Measurements from ENCODE around the gene PLOD1.
"Not testable (repeated sequence)": the region's sequence is repeated elsewhere in the genome, so short reads cannot be mapped to it uniquely, and the experiment has no call there.

The PLOD1 gene

DNA sequence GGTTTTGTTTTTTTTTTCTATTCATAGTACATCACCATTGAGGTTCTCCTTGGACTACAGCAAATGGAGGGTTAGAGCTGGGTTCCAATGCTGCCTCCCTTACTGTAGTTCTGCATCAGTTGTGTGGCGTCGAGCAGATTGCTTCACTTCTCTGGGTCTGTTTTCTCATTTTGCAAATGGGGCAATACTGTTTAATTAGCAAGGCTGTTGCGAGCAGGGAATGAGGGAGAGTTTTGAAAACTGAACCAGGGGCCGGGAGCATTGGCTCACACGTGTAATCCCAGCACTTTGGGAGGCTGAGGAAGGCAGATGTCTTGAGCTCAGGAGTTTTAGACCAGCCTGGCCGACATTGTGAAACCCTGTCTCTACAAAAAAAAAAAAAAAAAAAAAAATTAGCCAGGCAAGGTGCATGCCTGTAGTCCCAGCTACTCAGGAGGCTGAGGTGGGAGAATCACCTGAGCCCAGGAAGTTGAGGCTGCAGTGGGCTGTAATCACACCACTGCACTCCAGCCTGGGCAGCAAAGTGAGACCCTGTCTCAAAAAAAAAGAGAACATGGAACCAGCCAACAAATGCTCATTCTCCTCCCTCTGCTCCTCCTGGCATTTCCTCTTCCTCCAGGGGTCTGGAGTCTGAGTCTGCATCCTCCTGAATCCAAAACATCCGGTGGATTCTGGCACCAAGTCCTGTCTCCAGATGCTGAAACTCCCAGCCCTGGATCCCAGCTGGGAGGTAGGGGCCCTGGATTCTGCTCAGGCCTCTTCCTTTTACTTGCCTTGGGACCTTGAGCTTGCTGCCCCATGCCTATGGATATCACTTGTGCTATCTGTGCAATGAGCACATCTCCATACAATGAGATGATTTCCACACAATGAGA is 3.7 kb upstream of the PLOD1 start:
- DNase-seq (ENCODE audit: extremely low spot score), result no peak
- no peak for TF ChIP-seq ELF4 (IDR thresholded peaks at IDR 0.05)
- no peak for TF ChIP-seq FOXM1 (IDR thresholded peaks at IDR 0.05; ENCODE audit: borderline replicate concordance)
- no peak for TF ChIP-seq SUZ12 (IDR thresholded peaks at IDR 0.05)
- POLR2A ChIA-PET, result interaction anchor here (1.9 to 6.7 kb wide), 2 partner anchors 22 to 51 kb away, joined by 6 to 44 read pairs; no protein-coding TSS in a partner anchor
- CTCF ChIA-PET, result no interaction called here

DNA sequence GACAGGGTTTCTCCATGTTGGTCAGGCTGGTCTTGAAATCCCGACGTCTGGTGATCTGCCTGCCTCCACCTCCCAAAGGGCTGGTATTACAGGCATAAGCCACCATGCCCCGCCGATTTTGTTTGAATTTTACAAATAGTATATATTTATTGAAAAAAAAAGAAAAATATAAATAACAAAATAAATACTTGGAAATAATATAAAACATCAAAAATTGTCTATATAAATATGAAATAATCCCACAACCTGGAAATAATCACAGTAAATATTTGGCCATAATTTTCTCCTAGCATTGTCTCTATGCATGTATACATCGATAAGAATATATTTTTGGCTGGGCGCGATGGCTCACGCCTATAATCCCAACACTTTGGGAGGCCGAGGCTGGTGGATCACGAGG is 2.7 kb upstream of the PLOD1 start:
- ChIA-PET CTCF (no interaction called here), POLR2A (interaction anchor here (6.7 kb wide), 1 partner anchor 23 kb away, joined by 44 read pairs; no protein-coding TSS in a partner anchor)
- TF ChIP-seq ARNT (IDR thresholded peaks at IDR 0.05), result no peak
- TF ChIP-seq NFRKB (IDR thresholded peaks at IDR 0.05), result no peak
- no peak for TF ChIP-seq TARDBP (IDR thresholded peaks at IDR 0.05)
- TF ChIP-seq SP1 (IDR thresholded peaks at IDR 0.05), result no peak
- TF ChIP-seq FOXK2 (IDR thresholded peaks at IDR 0.05), result no peak
- no peak for TF ChIP-seq FOXA1 (IDR thresholded peaks at IDR 0.05)
- no peak for TF ChIP-seq SUZ12 (IDR thresholded peaks at IDR 0.05)
- no peak for TF ChIP-seq FOXM1 (IDR thresholded peaks at IDR 0.05; ENCODE audit: borderline replicate concordance)
- TF ChIP-seq CTBP1 (IDR thresholded peaks at IDR 0.05; ENCODE audit: borderline replicate concordance), result no peak
- no peak for TF ChIP-seq LEF1 (IDR thresholded peaks at IDR 0.05; ENCODE audit: borderline replicate concordance)
- no peak for TF ChIP-seq L3MBTL2 (conservative IDR thresholded peaks at IDR 0.05)
- TF ChIP-seq, protein P1, sequence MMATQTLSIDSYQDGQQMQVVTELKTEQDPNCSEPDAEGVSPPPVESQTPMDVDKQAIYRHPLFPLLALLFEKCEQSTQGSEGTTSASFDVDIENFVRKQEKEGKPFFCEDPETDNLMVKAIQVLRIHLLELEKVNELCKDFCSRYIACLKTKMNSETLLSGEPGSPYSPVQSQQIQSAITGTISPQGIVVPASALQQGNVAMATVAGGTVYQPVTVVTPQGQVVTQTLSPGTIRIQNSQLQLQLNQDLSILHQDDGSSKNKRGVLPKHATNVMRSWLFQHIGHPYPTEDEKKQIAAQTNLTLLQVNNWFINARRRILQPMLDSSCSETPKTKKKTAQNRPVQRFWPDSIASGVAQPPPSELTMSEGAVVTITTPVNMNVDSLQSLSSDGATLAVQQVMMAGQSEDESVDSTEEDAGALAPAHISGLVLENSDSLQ (IDR thresholded peaks at IDR 0.05), result no peak
- TF ChIP-seq ZNF384 (IDR thresholded peaks at IDR 0.05), result no peak
- DNase-seq (ENCODE audit: extremely low spot score), result no peak

DNA sequence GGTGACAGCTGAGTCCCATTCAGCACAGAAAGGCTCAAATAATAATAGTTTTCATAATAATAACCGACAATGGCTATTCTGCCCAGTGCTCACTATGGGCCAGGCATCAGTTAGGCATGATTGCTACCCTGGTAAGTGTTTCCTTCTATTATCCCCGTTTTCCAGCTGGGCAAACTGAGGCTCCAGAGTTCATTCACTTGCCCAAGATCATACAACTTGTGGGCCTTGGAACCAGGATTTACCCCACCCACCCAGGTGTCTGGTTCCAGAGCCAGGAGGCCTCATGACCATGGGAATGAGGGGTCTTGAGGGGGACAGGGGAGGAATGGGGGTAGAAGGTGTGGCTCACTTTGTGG is 518 bp downstream of the PLOD1 start:
- DNase-seq (ENCODE audit: extremely low spot score), result no peak
- TF ChIP-seq, protein P1 (IDR thresholded peaks at IDR 0.05), result no peak
- TF ChIP-seq FOXK2 (IDR thresholded peaks at IDR 0.05) (no peak), L3MBTL2 (conservative IDR thresholded peaks at IDR 0.05) (no peak), FOXA1 (IDR thresholded peaks at IDR 0.05) (no peak)
- CTCF ChIA-PET, result no interaction called here
- POLR2A ChIA-PET, result interaction anchor here (0.7 to 1.0 kb wide), 4 partner anchors 9 to 45 kb away, joined by 3 to 10 read pairs (median 5); partner anchors contain the start of genes KIAA2013 and MFN2

DNA sequence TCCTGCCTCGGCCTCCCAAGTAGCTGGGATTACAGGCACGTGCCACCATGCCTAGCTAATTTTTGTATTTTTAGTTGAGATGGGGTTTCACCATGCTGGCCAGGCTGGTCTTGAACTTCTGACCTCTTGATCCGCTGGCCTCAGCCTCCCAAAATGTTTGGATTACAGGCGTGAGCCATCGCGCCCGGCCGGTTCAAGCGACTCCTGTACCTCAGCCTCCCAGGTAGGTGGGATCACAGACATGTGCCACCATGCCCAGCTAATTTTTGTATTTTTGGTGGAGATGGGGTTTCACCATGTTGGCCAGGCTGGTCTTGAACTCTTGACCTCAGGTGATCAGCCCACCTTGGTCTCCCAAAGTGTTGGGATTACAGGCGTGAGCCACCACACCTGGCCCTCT is 1.2 kb downstream of the PLOD1 start:
- CTCF ChIA-PET; DNase-seq (ENCODE audit: extremely low spot score): not testable (repeated sequence)
- POLR2A ChIA-PET, result interaction anchor here (6.8 kb wide), 1 partner anchor 26 kb away, joined by 45 read pairs; no protein-coding TSS in a partner anchor

DNA sequence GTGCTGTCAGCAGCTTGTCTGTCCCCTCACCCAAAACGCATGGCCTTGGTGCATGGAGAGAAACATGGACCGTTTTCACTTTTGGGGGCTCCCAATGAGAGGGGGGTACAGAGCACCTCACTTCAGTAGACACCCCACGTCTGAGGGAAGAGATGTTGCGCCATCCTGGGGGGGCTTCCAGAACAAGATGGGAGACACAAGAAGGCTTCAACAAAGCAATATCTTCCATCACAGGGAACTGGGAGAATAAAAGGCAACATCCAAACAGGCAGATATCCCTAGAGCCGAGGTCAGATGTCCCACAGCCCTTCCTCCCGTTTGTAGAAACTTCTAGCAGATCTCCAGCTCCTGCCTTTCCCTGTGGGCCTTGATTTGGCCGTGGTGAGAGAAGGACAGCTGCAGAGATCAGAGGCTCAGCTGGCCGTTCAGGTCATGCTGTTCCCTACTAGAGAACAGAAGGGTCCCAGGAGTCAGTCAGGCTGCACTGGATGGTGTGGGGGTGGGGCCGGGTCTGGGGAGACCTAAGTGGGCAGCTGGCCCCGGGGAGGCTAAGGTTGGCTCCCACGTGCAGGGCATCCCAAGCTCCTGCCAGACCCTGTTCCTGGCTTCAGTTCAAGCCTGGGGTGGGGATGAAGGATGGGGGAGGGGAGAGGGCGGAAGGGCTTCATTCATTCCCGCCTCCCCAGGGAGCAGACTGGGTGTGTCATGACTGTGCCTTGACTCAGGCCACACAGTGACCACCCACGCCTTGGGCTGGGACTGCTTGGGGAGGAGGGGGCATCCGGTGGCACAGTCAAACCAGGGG is 4.4 kb downstream of the PLOD1 start:
- ChIA-PET POLR2A (interaction anchor here (1.4 to 6.8 kb wide), 2 partner anchors 13 to 30 kb away, joined by 5 to 45 read pairs; partner anchors contain the start of gene KIAA2013), CTCF (no interaction called here)
- no peak for DNase-seq (ENCODE audit: extremely low spot score)
- no peak for TF ChIP-seq CTBP1 (IDR thresholded peaks at IDR 0.05; ENCODE audit: borderline replicate concordance)
- no peak for TF ChIP-seq ARNT (IDR thresholded peaks at IDR 0.05)
- no peak for TF ChIP-seq BHLHE40 (IDR thresholded peaks at IDR 0.05; ENCODE audit: borderline replicate concordance)
- TF ChIP-seq ZNF384 (IDR thresholded peaks at IDR 0.05), result no peak
- no peak for TF ChIP-seq NFRKB (IDR thresholded peaks at IDR 0.05)
- no peak for TF ChIP-seq ELF4 (IDR thresholded peaks at IDR 0.05)
- no peak for TF ChIP-seq SP1 (IDR thresholded peaks at IDR 0.05)
- no peak for TF ChIP-seq TARDBP (IDR thresholded peaks at IDR 0.05)
- TF ChIP-seq HDGF (IDR thresholded peaks at IDR 0.05; ENCODE audit: borderline replicate concordance), result no peak
- TF ChIP-seq FOXA1 (IDR thresholded peaks at IDR 0.05), result no peak
- no peak for TF ChIP-seq L3MBTL2 (conservative IDR thresholded peaks at IDR 0.05)
- no peak for TF ChIP-seq FOXM1 (IDR thresholded peaks at IDR 0.05; ENCODE audit: borderline replicate concordance)
- no peak for TF ChIP-seq LEF1 (IDR thresholded peaks at IDR 0.05; ENCODE audit: borderline replicate concordance)
- TF ChIP-seq SUZ12 (IDR thresholded peaks at IDR 0.05), result no peak
- TF ChIP-seq, protein P1 (IDR thresholded peaks at IDR 0.05), result no peak
- no peak for TF ChIP-seq FOXK2 (IDR thresholded peaks at IDR 0.05)

DNA sequence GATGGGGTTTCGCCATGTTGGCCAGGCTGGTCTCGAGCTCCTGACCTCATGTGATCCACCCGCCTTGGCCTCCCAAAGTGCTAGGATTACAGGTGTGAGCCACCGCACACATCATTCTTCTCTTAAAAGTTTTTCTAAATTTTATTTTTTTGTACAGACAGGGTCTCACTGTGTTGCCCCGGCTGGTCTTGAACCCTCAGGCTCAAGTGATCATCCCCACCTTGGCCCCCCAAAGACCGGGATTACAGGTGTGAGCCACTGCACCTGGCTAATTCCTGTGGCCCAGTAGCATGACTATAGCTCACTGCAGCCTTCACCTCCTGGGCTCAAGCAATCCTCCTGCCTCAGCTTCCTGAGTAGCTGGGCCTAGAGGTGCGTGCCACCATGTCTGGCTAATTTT is 5.3 kb downstream of the PLOD1 start:
- DNase-seq (ENCODE audit: extremely low spot score); CTCF ChIA-PET: not testable (repeated sequence)
- POLR2A ChIA-PET, result interaction anchor here (1.4 to 6.8 kb wide), 2 partner anchors 13 to 30 kb away, joined by 5 to 45 read pairs; partner anchors contain the start of gene KIAA2013
